OCI-LY3 (cell line): ENCODE measurements around the gene PRSS33.

Experiments
- EZH2phosphoT487 ChIP-seq: fragments of 200-600 bp; shearing (Covaris generic); IDR thresholded peaks from 2 replicates; pipeline ENCODE4 v1.6.1; 2018; ENCODE audit warnings: antibody characterized with exemption, mixed run types, low read depth
- TF ChIP-seq, protein P1 (sequence below): fragments of 200-600, 300-600 bp; sonication (generic); IDR thresholded peaks from 2 replicates; pipeline ENCODE4 v1.5.1; 2014; ENCODE audit warnings: antibody characterized with exemption, low read length, low read depth

DNA sequence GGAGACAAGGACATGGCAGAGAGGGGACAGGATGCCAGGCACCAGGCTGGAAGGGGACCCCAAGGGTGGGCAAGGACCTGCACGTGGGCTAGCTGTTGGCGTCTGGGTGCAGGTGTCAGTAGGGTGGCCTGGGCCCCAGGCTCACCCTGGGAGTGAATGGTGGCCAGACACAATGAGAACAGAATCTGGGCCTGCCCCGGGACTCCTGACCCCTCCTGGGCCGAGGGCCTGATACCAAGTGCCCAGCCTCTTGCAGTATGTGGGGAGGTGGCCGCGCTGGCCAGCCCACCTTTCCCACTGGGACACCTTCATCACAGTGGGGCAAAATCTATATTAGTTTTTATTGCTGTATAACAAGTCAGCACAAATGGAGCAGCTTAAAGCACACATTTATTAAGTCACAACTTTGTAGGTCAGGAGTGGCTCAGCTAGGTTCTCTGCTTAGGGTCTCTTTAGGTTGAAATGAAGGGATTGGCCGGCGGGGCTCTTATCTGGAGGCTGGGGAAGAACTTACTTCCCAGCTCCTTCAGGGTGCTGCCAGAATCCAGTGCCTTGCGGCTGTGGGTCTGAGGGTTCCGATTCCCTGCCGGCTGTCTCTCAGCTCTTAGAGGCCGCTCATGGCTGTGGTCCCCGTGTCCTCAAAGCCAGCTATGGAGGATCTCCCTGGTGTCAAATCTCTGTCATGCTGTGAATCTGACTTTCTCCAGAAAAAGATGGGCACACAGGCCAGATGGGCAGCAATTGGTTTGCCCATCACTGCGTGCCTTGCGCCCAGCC is 3.6 kb downstream of the PRSS33 start:
- TF ChIP-seq, protein P1, sequence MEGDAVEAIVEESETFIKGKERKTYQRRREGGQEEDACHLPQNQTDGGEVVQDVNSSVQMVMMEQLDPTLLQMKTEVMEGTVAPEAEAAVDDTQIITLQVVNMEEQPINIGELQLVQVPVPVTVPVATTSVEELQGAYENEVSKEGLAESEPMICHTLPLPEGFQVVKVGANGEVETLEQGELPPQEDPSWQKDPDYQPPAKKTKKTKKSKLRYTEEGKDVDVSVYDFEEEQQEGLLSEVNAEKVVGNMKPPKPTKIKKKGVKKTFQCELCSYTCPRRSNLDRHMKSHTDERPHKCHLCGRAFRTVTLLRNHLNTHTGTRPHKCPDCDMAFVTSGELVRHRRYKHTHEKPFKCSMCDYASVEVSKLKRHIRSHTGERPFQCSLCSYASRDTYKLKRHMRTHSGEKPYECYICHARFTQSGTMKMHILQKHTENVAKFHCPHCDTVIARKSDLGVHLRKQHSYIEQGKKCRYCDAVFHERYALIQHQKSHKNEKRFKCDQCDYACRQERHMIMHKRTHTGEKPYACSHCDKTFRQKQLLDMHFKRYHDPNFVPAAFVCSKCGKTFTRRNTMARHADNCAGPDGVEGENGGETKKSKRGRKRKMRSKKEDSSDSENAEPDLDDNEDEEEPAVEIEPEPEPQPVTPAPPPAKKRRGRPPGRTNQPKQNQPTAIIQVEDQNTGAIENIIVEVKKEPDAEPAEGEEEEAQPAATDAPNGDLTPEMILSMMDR: no peak
- TF ChIP-seq EZH2phosphoT487: no peak
